ENCODE measurements around the gene COX6B2.
A peak's percentile ranks its signal among the peaks of the same experiment; 100 is the strongest.
"Not testable (repeated sequence)": the region's sequence is repeated elsewhere in the genome, so short reads cannot be mapped to it uniquely, and the experiment has no call there.

Gene COX6B2

GRCh38 chr19:55354698-55355212 is at the start of gene COX6B2:
Gene COX6B2, minus strand, starts transcription at chr19:55354719. Its CDS starts 198 bp downstream, at chr19:55354521.
- DNase-seq, result no peak

- DNase-seq, result no peak
Observed at GRCh38 chr19:55402509-55402908, 48.0 kb upstream of the COX6B2 start.

GRCh38 chr19:55401390-55401789 is 46.9 kb upstream of the COX6B2 start:
- DNase-seq, result not testable (repeated sequence)

- no peak for DNase-seq
Observed at GRCh38 chr19:55400281-55401087, 46.0 kb upstream of the COX6B2 start.

GRCh38 chr19:55398200-55398925 is 43.8 kb upstream of the COX6B2 start:
- DNase-seq, result no peak

- no peak for DNase-seq
Observed at GRCh38 chr19:55392820-55393761, 38.6 kb upstream of the COX6B2 start.

- DNase-seq, result no peak
Observed at GRCh38 chr19:55391702-55392615, 37.4 kb upstream of the COX6B2 start.

GRCh38 chr19:55391191-55391670 is 36.7 kb upstream of the COX6B2 start:
- DNase-seq, result no peak

- no peak for DNase-seq
Observed at GRCh38 chr19:55390461-55390880, 36.0 kb upstream of the COX6B2 start.

GRCh38 chr19:55389386-55390317 is 35.1 kb upstream of the COX6B2 start:
- no peak for DNase-seq

- DNase-seq, result no peak
Observed at GRCh38 chr19:55387736-55388497, 33.4 kb upstream of the COX6B2 start.

- DNase-seq, result no peak
Observed at GRCh38 chr19:55386493-55386971, 32.0 kb upstream of the COX6B2 start.

- peak; percentile 99 to 100 for DNase-seq
Observed at GRCh38 chr19:55385724-55386492, 31.4 kb upstream of the COX6B2 start, which contains the start of gene RPL28. Gene RPL28, plus strand, starts transcription at chr19:55385932. Its CDS starts 426 bp downstream, at chr19:55386358.

- peak; percentile 99 for DNase-seq
Observed at GRCh38 chr19:55384920-55385723, 30.6 kb upstream of the COX6B2 start.

- peak in 1 of 2 experiments; percentile 50 for DNase-seq
Observed at GRCh38 chr19:55384131-55384919, 29.8 kb upstream of the COX6B2 start, which contains the start of gene TMEM238. Gene TMEM238, minus strand, starts transcription at chr19:55384292. Its CDS starts 33 bp downstream, at chr19:55384259.

Data from NCI-H446 (cell line).